NCI-H2107 (cell line): Measurements from ENCODE around the gene FBXO42.
"Not testable (repeated sequence)": the region's sequence is repeated elsewhere in the genome, so short reads cannot be mapped to it uniquely, and the experiment has no call there.

Source experiments
- DNase-seq: peaks from one replicate; lab custom pipeline; 2025; lab: John Stamatoyannopoulos, UW

The FBXO42 gene

GRCh38 chr1:16242556-16243214 is 109.6 kb downstream of the FBXO42 start:
- no peak for DNase-seq

GRCh38 chr1:16241221-16241708 is 111.0 kb downstream of the FBXO42 start:
- no peak for DNase-seq

- no peak for DNase-seq
Observed at GRCh38 chr1:16239972-16240491, 112.2 kb downstream of the FBXO42 start.

GRCh38 chr1:16237343-16237830 is 114.9 kb downstream of the FBXO42 start:
- DNase-seq: no peak

GRCh38 chr1:16236511-16237342 is 115.6 kb downstream of the FBXO42 start, which contains the start of gene CPLANE2:
Gene CPLANE2, minus strand, starts transcription at chr1:16237183. Its CDS starts 441 bp downstream, at chr1:16236742.
- DNase-seq: peak; percentile 86

GRCh38 chr1:16235944-16236510 is 116.3 kb downstream of the FBXO42 start:
- DNase-seq: no peak

GRCh38 chr1:16235347-16235746 is 116.9 kb downstream of the FBXO42 start:
- DNase-seq: no peak

GRCh38 chr1:16233431-16233830 is 118.8 kb downstream of the FBXO42 start:
- no peak for DNase-seq

GRCh38 chr1:16232316-16232710 is 120.0 kb downstream of the FBXO42 start:
- no peak for DNase-seq

GRCh38 chr1:16231331-16232315 is 120.7 kb downstream of the FBXO42 start:
- no peak for DNase-seq

GRCh38 chr1:16230744-16231143 is 121.5 kb downstream of the FBXO42 start:
- DNase-seq: no peak

GRCh38 chr1:16229976-16230740 is 122.1 kb downstream of the FBXO42 start:
- no peak for DNase-seq

GRCh38 chr1:16226490-16227179 is 125.6 kb downstream of the FBXO42 start:
- no peak for DNase-seq

GRCh38 chr1:16226129-16226489 is 126.2 kb downstream of the FBXO42 start:
- no peak for DNase-seq

GRCh38 chr1:16224472-16224871 is 127.8 kb downstream of the FBXO42 start:
- DNase-seq: no peak

- DNase-seq: not testable (repeated sequence)
Observed at GRCh38 chr1:16222716-16223115, 129.6 kb downstream of the FBXO42 start.

- DNase-seq: no peak
Observed at GRCh38 chr1:16221499-16221898, 130.8 kb downstream of the FBXO42 start.

GRCh38 chr1:16219968-16220500 is 132.2 kb downstream of the FBXO42 start:
- DNase-seq: no peak

- no peak for DNase-seq
Observed at GRCh38 chr1:16218674-16219071, 133.6 kb downstream of the FBXO42 start.
